HFFc6 (cell line): Measurements from ENCODE around the gene CISD1. TPM values are rescaled to one million over a fixed set of nuclear protein-coding genes. Genes with fewer than 3 reads are reported as not detected.
"Not testable (repeated sequence)": the region's sequence is repeated elsewhere in the genome, so short reads cannot be mapped to it uniquely, and the experiment has no call there.

ENCODE experiments used
- DNase-seq: peaks from one replicate; pipeline ENCODE4 v3.0.0-alpha.2; 2018
- H3K27ac Mint-ChIP-seq: 2 replicates; pipeline ENCODE4 v1.8.0; 2020; ENCODE audit warnings: mild to moderate bottlenecking, mixed read lengths
- H3K27me3 Mint-ChIP-seq: 2 replicates; pipeline ENCODE4 v1.8.0; 2021; ENCODE audit warnings: mild to moderate bottlenecking, moderate library complexity, mixed read lengths; ENCODE audit not compliant: insufficient read depth
- H3K36me3 Mint-ChIP-seq: 2 replicates; pipeline ENCODE4 v1.8.0; 2021; ENCODE audit warnings: low read depth, mixed read lengths
- H3K4me1 Mint-ChIP-seq: 2 replicates; pipeline ENCODE4 v1.8.0; 2020; ENCODE audit warnings: low read depth, mixed read lengths
- H3K4me3 Mint-ChIP-seq: 2 replicates; pipeline ENCODE4 v1.8.0; 2020; ENCODE audit warnings: mild to moderate bottlenecking, moderate library complexity, mixed read lengths
- H3K9me3 Mint-ChIP-seq: 2 replicates; pipeline ENCODE4 v1.8.0; 2020; ENCODE audit warnings: mild to moderate bottlenecking, mixed read lengths
- total RNA-seq, 6 experiments: library from RNA; stranded (reverse); fragmentation: NEBNext Ultra II Directional; extraction: Animal tissue kit (Norgen Biotek cat#: 25700); gene quantifications; 2 replicates in 1 of 6; 3 replicates in 5 of 6; pipeline ENCODE4 v1.2.3, GENCODE V29; 2021
- TF ChIP-seq, protein P1 (sequence below): fragments of 200-600 bp; sonication (generic); IDR thresholded peaks from 2 replicates; pipeline ENCODE4 v1.5.0; 2021; ENCODE audit warnings: antibody characterized with exemption, mild to moderate bottlenecking

The CISD1 gene
- total RNA-seq, 6 experiments from 2014 or later = 36.6 to 55.3 (median 43.8) TPM

DNA sequence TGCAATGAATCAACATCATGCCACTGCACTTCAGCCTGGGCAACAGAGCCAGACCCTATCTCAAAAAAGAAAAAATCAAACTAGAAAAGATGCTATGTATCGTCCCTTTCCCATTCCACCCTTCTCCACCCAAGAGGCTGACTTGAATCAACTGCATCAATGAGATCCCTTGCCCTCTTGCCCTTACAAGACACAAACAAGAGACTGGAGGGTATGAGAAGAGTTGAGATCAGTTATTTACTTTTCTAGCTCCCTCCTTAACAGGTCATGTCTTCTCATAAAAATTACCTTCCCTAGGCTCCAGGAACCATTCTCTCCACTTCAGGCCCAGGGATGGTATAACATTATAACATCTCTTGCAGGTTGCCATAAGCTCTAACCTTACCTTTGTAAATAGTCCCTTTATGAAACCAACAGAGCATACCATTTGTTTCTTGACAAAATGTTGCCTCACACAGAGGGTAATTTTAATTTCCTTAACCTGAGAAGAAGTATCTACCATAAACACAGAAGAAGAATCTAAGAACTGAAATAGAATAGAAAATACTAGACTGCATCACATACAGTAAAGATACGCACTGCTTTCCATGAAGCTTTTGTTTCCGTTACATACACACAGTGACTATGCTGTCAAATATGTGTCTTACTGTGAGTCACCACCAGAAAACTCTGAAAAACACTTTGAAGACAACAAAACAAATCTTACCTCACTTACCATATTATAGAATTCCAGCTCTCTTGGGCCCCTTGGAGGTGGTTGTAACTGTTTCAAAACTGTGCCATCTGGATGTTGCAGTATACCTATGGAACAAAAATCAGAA lies 31.7 kb upstream of the CISD1 start:
- H3K27me3 Mint-ChIP-seq = no peaks in the 10 kb centered on the region; the same call in 1 of the 2 replicates
- H3K36me3 Mint-ChIP-seq = peaks cover 26% of the 10 kb centered on the region
- peak overlapping the region; percentile 45; the same call in 1 of the 2 replicates for H3K4me3 Mint-ChIP-seq
- H3K9me3 Mint-ChIP-seq = peaks cover 10% of the 10 kb centered on the region
- H3K4me1 Mint-ChIP-seq = peaks cover 52% of the 10 kb centered on the region
- H3K27ac Mint-ChIP-seq = peak overlapping the region; percentile 74
- TF ChIP-seq, protein P1, sequence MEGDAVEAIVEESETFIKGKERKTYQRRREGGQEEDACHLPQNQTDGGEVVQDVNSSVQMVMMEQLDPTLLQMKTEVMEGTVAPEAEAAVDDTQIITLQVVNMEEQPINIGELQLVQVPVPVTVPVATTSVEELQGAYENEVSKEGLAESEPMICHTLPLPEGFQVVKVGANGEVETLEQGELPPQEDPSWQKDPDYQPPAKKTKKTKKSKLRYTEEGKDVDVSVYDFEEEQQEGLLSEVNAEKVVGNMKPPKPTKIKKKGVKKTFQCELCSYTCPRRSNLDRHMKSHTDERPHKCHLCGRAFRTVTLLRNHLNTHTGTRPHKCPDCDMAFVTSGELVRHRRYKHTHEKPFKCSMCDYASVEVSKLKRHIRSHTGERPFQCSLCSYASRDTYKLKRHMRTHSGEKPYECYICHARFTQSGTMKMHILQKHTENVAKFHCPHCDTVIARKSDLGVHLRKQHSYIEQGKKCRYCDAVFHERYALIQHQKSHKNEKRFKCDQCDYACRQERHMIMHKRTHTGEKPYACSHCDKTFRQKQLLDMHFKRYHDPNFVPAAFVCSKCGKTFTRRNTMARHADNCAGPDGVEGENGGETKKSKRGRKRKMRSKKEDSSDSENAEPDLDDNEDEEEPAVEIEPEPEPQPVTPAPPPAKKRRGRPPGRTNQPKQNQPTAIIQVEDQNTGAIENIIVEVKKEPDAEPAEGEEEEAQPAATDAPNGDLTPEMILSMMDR = no peak
- DNase-seq = peak; percentile 80

DNA sequence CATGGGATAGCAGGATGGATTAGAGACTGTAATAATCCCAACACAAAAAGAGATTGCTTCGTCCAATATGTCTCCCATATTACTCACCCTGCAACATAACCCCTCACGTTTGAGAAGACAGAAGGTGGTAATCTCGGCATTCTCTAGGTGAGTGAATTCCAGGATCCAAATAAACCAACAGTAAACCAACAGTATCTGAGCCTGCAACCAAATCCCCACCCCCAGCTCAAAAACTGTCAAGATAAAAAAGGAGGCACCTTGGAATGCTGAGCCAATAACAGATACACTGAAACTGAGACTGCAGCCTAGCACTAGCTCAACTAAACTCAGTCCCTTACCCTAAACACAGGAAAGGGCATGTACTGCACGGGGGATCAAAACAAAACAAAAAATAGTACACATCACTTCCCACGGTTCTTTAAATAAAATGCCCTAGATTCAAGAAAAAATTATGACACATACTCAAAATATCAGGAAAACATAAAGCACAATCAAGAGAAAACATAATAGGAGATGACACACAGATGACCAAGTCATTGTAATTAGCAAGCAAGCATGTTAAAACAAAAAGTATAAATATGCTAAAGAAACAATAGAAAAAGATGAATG lies 29.3 kb upstream of the CISD1 start:
- Mint-ChIP-seq H3K27me3 (no peaks in the 10 kb centered on the region; the same call in 1 of the 2 replicates), H3K36me3 (peaks cover 16% of the 10 kb centered on the region), H3K9me3 (peaks cover 4% of the 10 kb centered on the region; the same call in 1 of the 2 replicates), H3K27ac (peak overlapping the region; percentile 30), H3K4me1 (peaks cover 52% of the 10 kb centered on the region), H3K4me3 (peak overlapping the region; percentile 53)
- TF ChIP-seq, protein P1 = no peak
- peak; percentile 6 for DNase-seq

DNA sequence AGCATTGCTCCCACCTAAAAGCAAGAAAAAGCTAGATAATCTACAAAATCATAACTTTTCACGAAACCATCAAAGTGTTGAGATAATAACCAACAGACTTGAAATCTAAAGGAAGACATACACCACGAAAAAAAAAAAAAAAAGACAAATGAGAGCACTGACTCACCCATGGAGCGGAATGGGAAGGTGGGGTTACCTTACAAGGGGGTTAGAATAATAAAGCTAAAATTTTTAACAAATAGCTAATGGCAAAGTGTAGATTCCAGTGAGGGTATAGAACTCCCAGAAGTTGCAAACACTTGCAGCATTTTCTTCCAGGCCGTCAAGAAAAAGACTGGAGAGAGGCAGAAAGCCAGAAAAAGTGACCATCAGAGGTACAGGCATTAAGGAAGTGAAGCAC lies 28.4 kb upstream of the CISD1 start:
- no peaks in the 10 kb centered on the region for H3K9me3 Mint-ChIP-seq
- TF ChIP-seq, protein P1 = no peak
- no peaks in the 10 kb centered on the region; the same call in 1 of the 2 replicates for H3K27me3 Mint-ChIP-seq
- H3K4me1 Mint-ChIP-seq = peaks cover 52% of the 10 kb centered on the region
- H3K27ac Mint-ChIP-seq = no peak overlapping the region
- DNase-seq = no peak
- H3K36me3 Mint-ChIP-seq = peaks cover 7% of the 10 kb centered on the region; the same call in 1 of the 2 replicates
- H3K4me3 Mint-ChIP-seq = no peak overlapping the region

DNA sequence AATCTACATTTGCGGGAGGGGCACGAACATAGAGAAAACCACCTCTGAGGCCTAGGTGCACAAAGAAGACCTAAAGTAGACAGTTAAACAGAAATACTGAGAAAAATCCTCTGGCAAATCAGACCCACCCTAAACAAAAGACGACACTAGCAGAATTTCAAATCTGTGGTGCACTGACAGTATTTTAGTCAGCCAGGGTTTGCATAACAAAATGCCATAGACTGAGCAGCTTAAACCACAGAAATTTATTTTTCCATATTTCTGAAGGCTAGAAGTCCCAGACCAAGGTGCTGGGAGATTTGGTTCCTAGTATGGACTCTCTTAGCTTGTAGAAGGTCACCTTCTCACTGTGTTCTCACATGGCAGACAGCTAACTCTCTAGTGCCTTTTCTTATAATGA lies 27.6 kb upstream of the CISD1 start:
- no peaks in the 10 kb centered on the region; the same call in 1 of the 2 replicates for H3K27me3 Mint-ChIP-seq
- no peak overlapping the region for H3K27ac Mint-ChIP-seq
- no peak overlapping the region for H3K4me3 Mint-ChIP-seq
- H3K9me3 Mint-ChIP-seq = no peaks in the 10 kb centered on the region
- H3K36me3 Mint-ChIP-seq = 0 out of 2 replicates have a peak, but pooled peaks cover 3% of the 10 kb centered on the region
- TF ChIP-seq, protein P1 = no peak
- no peak for DNase-seq
- peaks cover 52% of the 10 kb centered on the region for H3K4me1 Mint-ChIP-seq

DNA sequence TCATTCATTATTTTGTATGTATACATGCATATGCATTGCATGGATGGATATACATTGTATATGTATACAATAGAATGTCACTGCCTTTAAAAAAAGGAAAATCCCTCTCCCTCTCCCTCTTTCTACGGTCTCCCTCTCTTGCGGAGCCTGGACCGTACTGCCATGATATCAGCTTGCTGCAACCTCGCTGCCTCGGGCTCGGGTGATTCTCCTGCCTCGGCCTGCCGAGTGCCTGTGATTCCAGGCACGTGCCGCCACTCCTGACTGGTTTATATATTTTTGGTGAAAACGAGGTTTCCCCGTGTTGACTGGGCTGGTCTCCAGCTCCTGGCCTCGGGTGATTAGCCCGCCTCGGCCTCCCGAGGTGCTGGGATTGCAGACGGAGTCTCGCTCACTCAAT lies 25.7 kb upstream of the CISD1 start:
- H3K27ac Mint-ChIP-seq = no peak overlapping the region
- H3K4me3 Mint-ChIP-seq = no peak overlapping the region
- DNase-seq = no peak
- TF ChIP-seq, protein P1 = no peak
- no peaks in the 10 kb centered on the region; the same call in 1 of the 2 replicates for H3K27me3 Mint-ChIP-seq
- H3K36me3 Mint-ChIP-seq = 0 out of 2 replicates have a peak, but pooled peaks cover 3% of the 10 kb centered on the region
- no peaks in the 10 kb centered on the region for H3K9me3 Mint-ChIP-seq
- peaks cover 34% of the 10 kb centered on the region for H3K4me1 Mint-ChIP-seq

DNA sequence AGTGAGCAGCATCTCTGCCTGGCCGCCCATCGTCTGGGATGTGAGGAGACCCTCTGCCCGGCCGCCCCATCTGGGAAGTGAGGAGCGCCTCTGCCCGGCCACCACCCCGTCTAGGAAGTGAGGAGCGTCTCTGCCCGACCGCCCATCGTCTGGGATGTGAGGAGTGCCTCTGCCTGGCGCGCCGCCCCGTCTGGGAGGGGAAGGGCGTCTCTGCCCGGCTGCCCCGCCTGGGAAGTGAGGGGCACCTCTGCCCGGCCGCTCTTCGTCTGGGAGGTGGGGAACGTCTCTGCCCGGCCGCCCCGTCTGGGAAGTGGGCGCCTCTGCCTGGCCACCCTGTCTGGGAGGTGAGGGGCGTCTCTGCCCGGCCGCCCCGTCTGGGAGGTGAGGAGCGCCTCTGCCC lies 25.2 kb upstream of the CISD1 start:
- H3K36me3 Mint-ChIP-seq, H3K4me3 Mint-ChIP-seq, DNase-seq, H3K27ac Mint-ChIP-seq, H3K9me3 Mint-ChIP-seq, H3K27me3 Mint-ChIP-seq: not testable (repeated sequence)
- H3K4me1 Mint-ChIP-seq = peaks cover 31% of the 10 kb centered on the region

- not testable (repeated sequence) for H3K9me3 Mint-ChIP-seq, DNase-seq, H3K27ac Mint-ChIP-seq, H3K4me3 Mint-ChIP-seq, H3K36me3 Mint-ChIP-seq, H3K27me3 Mint-ChIP-seq
- H3K4me1 Mint-ChIP-seq = peaks cover 26% of the 10 kb centered on the region
These were observed 24.7 kb upstream of the CISD1 start for GRCh38 chr10:58244242-58244641.

DNA sequence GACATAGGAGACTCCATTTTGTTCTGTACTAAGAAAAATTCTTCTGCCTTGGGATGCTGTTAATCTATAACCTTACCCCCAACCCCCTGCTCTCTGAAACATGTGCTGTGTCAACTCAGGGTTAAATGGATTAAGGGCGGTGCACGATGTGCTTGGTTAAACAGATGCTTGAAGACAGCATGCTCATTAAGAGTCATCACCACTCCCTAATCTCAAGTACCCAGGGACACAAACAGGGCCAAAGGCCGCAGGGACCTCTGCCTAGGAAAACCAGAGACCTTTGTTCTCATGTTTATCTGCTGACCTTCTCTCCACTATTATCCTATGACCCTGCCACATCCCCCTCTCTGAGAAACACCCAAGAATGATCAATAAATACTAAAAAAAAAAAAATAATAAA lies 24.3 kb upstream of the CISD1 start:
- not testable (repeated sequence) for H3K36me3 Mint-ChIP-seq, DNase-seq
- H3K4me1 Mint-ChIP-seq = peaks cover 22% of the 10 kb centered on the region

More for the DNA sequence above, 24.3 kb upstream of the CISD1 start:
- H3K9me3 Mint-ChIP-seq, H3K4me3 Mint-ChIP-seq, H3K27me3 Mint-ChIP-seq, H3K27ac Mint-ChIP-seq: not testable (repeated sequence)
